GM12801 (cell line): ENCODE measurements around the gene PNLIPRP2.

ENCODE experiments used
- CTCF ChIP-seq: IDR thresholded peaks from one replicate; pipeline ENCODE4 v1.5.1; 2011; ENCODE audit warnings: control low read depth; ENCODE audit not compliant: insufficient read length; ENCODE audit errors: extremely low read depth

The PNLIPRP2 gene

GRCh38 chr10:116657863-116658551, 37.3 kb downstream of the PNLIPRP2 start:
- no peak for TF ChIP-seq CTCF

GRCh38 chr10:116659049-116659670, 38.4 kb downstream of the PNLIPRP2 start:
- no peak for TF ChIP-seq CTCF

GRCh38 chr10:116660860-116661259, 40.1 kb downstream of the PNLIPRP2 start:
- TF ChIP-seq CTCF, result no peak

- no peak for TF ChIP-seq CTCF
Observed at GRCh38 chr10:116663342-116663741, 42.6 kb downstream of the PNLIPRP2 start.

GRCh38 chr10:116664631-116665030, 43.9 kb downstream of the PNLIPRP2 start:
- TF ChIP-seq CTCF, result no peak

GRCh38 chr10:116665541-116666125, 44.9 kb downstream of the PNLIPRP2 start:
- TF ChIP-seq CTCF, result no peak

- TF ChIP-seq CTCF, result no peak
Observed at GRCh38 chr10:116667484-116667883, 46.7 kb downstream of the PNLIPRP2 start.
